Neural cell (in vitro differentiated cells): ENCODE measurements around the gene SLC16A10.

Experiments
- TF ChIP-seq, protein P1 (sequence below): fragments of 450-650 bp; IDR thresholded peaks from 2 replicates; pipeline ENCODE4 v1.5.1; 2014; ENCODE audit warnings: antibody characterized with exemption, mild to moderate bottlenecking, moderate library complexity; ENCODE audit not compliant: poor library complexity, severe bottlenecking
- TF ChIP-seq, protein P2 (sequence below): IDR thresholded peaks from 2 replicates; pipeline ENCODE4 v1.6.1; 2012; ENCODE audit warnings: borderline replicate concordance

DNA sequence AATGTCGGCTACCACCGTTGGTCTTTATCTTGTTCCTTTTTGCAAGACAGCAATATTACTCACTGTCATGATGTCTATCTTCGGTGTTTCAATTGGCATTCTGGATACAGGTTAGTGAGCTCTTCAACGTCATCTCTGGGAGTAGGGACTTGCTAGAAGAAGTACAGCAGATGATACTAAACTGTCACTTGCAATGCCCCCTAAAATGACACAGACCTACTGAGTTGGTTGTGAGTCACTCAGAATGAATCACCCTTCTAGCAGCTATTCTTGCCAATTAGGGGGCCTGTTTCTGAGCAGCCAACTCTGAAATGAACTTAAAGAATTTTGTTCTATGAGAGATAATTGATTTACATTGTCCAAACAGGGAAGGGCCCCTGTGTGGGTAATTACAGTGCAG lies 176.5 kb downstream of the SLC16A10 start:
- TF ChIP-seq, protein P1, sequence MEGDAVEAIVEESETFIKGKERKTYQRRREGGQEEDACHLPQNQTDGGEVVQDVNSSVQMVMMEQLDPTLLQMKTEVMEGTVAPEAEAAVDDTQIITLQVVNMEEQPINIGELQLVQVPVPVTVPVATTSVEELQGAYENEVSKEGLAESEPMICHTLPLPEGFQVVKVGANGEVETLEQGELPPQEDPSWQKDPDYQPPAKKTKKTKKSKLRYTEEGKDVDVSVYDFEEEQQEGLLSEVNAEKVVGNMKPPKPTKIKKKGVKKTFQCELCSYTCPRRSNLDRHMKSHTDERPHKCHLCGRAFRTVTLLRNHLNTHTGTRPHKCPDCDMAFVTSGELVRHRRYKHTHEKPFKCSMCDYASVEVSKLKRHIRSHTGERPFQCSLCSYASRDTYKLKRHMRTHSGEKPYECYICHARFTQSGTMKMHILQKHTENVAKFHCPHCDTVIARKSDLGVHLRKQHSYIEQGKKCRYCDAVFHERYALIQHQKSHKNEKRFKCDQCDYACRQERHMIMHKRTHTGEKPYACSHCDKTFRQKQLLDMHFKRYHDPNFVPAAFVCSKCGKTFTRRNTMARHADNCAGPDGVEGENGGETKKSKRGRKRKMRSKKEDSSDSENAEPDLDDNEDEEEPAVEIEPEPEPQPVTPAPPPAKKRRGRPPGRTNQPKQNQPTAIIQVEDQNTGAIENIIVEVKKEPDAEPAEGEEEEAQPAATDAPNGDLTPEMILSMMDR = no peak
- TF ChIP-seq, protein P2, sequence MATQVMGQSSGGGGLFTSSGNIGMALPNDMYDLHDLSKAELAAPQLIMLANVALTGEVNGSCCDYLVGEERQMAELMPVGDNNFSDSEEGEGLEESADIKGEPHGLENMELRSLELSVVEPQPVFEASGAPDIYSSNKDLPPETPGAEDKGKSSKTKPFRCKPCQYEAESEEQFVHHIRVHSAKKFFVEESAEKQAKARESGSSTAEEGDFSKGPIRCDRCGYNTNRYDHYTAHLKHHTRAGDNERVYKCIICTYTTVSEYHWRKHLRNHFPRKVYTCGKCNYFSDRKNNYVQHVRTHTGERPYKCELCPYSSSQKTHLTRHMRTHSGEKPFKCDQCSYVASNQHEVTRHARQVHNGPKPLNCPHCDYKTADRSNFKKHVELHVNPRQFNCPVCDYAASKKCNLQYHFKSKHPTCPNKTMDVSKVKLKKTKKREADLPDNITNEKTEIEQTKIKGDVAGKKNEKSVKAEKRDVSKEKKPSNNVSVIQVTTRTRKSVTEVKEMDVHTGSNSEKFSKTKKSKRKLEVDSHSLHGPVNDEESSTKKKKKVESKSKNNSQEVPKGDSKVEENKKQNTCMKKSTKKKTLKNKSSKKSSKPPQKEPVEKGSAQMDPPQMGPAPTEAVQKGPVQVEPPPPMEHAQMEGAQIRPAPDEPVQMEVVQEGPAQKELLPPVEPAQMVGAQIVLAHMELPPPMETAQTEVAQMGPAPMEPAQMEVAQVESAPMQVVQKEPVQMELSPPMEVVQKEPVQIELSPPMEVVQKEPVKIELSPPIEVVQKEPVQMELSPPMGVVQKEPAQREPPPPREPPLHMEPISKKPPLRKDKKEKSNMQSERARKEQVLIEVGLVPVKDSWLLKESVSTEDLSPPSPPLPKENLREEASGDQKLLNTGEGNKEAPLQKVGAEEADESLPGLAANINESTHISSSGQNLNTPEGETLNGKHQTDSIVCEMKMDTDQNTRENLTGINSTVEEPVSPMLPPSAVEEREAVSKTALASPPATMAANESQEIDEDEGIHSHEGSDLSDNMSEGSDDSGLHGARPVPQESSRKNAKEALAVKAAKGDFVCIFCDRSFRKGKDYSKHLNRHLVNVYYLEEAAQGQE = no peak
